ENCODE results near the gene SMCHD1. TPM values are rescaled to one million over a fixed set of nuclear protein-coding genes. Genes with fewer than 3 reads are reported as not detected.
"Not testable (repeated sequence)": the region's sequence is repeated elsewhere in the genome, so short reads cannot be mapped to it uniquely, and the experiment has no call there.

SMCHD1 gene
- total RNA-seq, 1 donor from 2014 or later = 144 TPM

- intact Hi-C loops (cut with micrococcal nuclease) = not testable (repeated sequence)
Observed at GRCh38 chr18:2808640-2809039, 153.1 kb downstream of the SMCHD1 start.

GRCh38 chr18:2809666-2810183 lies 154.2 kb downstream of the SMCHD1 start:
- intact Hi-C loops (cut with micrococcal nuclease) = not testable (repeated sequence)

DNA sequence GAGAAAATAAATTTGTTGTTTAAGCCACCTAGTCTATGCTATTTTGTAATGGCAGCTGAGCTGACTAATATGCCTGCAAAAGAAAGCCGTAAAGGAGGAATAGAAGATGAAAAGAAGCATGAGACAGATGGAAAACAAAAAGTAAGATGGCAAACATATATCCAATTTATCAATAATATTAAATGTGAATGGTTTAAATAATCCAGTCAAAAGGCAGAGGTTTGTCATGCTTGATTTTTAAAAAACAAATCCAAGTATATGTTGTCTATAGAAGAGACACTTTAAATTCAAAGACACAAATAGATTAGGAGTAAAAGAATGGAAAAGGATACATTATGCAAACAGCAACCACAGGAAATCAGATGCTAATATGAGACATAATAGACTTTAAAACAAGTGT lies 155.9 kb downstream of the SMCHD1 start:
- intact Hi-C loops (cut with micrococcal nuclease) = no loop called here

DNA sequence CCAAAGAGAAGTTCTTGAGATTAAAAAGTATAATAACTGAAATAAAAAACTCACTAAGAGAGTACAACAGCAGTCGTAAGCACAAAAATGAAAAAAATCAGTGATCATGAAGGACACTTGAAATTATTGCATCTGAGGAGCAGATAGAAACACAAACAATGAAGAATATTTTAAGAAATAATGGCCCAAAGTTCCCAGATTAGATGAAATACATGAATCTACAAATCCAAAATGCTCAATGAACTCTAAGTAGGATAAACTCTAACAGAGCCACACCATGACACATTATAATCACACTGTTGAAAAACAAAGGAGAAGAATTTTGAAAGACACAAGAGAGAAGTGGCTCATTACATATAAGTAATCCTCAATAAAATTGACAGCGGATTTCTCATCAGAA lies 159.4 kb downstream of the SMCHD1 start:
- intact Hi-C loops (cut with micrococcal nuclease) = no loop called here

DNA sequence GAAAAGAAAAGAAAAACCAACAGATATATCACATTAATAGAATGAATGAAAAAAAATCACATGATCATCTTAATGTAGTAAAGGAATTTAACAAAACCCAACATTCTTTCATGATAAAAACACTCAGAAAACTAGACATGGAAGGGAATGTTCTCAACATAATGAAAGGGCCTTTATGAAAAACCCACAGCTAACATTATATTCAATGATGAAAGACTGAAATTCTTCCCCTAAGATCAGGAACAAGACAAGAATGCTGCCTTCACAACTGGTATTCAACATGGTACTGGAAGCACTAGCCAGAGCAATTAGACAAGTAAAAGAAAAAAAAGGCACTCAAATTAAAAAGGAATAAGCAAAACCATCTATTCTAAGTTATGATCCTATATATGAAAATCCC lies 162.8 kb downstream of the SMCHD1 start:
- intact Hi-C loops (cut with micrococcal nuclease) = no loop called here

DNA sequence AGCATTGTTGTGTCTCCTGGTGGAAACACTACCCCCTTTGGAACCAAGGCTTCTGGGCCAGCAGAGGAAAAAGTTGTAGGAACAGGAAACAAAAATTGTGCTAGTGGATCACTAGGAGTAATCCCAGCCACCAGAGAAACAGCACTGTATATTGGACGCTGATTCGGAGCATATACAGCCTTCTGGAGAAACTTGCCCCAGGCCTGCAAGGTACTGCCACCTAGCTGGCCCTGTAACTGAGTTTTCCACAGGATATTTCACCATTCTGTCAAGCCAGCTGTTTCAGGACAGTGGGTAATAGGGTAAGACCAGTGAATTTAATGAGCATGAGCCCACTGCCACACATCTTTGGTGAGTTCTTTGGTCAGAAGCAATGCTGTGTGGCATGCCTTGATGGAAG lies 166.2 kb downstream of the SMCHD1 start:
- intact Hi-C loops (cut with micrococcal nuclease) = no loop called here

- intact Hi-C loops (cut with micrococcal nuclease) = no loop called here
Observed at GRCh38 chr18:2822213-2822921, 166.8 kb downstream of the SMCHD1 start.

DNA sequence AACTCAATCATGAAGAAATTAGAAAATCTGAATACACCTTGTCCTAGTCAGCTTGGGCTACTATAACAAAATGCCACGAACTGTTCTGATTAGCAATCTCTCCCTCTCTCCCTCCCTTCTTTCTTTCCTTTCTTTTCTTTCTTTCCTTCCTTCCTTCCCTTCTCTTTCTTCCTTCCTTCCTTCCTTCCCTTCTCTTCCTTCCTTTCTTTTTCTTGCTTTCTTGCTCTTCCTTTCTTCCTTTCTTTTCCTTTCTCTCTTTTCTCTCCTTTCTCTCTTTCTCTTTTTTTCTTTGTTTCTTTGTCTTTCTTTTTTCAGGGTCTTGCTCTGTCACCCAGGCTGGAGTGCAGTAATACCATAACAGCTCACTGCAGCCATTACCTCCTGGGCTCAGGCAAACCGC lies 167.7 kb downstream of the SMCHD1 start:
- intact Hi-C loops (cut with micrococcal nuclease) = no loop called here

- intact Hi-C loops (cut with micrococcal nuclease) = no loop called here
Observed at GRCh38 chr18:2823966-2824365, 168.4 kb downstream of the SMCHD1 start.

DNA sequence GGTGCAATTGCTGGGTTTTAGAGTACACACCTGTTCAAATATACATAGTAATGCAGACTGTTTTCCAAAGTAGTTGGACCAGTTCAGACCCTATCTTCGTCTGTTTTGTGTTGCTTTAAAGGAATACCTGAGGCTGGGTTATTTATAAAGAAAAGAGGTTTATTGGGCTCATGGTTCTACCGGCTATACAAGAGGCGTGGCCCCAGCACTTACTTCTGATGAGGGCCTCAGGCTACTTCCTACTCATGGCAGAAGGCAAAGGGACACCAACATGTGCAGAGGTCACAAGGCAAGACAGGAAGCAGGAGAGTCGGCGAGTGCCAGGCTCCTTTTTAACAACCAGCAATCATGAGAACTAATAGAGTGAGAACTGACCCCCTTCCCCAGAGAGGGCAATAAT lies 169.3 kb downstream of the SMCHD1 start:
- intact Hi-C loops (cut with micrococcal nuclease) = no loop called here

DNA sequence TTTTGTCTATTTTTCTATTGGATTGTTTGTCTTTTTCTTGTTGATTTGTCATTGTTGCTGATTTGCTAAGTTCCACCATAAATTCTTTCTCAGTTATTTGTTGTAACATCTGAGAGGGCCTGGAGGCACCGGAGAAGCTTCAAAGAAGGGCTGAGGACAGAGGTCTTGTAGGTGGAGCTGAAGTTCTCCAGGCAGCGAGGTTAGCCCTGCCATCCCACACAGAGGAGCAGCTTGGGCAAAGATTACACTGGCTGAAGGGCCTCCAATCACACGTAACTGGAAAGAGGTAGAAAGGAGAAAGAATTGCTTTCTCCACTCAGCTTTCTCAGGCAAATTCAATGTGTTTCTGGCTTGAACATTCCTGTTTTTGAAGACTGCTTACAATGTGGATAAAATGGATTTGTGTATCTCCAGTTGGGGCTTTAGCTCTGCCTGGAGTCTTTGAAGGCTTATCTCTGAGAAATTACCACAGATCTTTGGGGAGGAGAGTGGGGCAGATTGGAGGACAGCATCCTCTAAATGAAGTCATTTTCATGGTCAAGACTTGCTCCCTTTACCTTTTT lies 170.2 kb downstream of the SMCHD1 start:
- intact Hi-C loops (cut with micrococcal nuclease) = no loop called here

GRCh38 chr18:2826581-2826980 lies 171.1 kb downstream of the SMCHD1 start:
- intact Hi-C loops (cut with micrococcal nuclease) = no loop called here

DNA sequence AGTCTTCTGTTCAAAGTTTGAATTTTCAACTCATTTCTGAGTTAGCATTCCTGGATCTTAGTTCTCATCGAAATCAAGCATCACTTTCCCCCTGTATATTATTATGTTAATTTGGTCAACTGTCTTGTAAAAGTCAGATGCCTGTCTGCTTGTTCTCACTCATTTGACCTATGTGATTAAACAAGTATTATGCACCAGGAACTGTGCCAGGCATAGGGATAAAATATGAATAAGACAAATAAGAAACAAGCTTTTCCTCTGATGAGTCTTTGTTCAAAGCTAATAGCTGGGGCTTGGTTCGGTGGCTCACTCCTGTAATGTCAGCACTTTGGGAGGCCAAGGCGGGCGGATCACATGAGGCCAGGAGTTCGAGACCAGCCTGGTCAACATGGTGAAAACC lies 171.5 kb downstream of the SMCHD1 start:
- intact Hi-C loops (cut with micrococcal nuclease) = no loop called here

DNA sequence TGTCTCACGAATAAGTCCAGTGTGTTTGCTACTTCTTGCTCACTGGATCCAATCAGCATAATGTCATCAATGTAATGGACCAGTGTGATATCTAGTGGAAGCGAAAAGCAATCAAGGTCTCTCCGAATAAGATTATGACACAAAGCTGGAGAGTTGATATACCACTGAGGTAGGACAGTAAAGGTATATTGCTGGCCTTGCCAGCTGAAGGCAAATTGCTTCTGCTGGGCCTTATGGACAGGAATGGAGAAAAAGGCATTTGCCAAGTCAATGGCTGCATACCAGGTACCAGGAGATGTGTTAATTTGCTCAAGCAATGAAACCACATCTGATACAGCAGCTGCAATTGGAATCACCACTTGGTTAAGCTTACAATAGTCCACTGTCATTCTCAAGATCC lies 180.6 kb downstream of the SMCHD1 start:
- intact Hi-C loops (cut with micrococcal nuclease) = not testable (repeated sequence)

DNA sequence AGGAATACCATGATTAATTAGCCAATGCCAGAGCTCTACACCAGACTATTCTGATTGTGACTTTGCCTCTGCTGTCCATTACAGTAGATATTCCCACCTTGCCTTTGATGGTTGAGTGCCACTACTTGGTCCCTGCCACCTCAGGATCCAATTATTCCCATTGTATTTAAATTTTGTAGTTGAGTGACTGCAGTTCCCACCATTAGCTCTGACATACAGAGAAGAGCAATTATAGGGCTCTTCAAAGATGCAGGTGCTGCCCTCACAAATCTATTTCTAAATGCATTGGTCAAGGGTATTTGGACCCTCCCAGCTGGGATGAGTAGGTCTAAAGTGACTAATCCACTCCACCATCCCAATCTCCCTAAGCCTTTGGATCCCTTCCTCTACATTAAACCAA lies 181.8 kb downstream of the SMCHD1 start:
- intact Hi-C loops (cut with micrococcal nuclease) = not testable (repeated sequence)

DNA sequence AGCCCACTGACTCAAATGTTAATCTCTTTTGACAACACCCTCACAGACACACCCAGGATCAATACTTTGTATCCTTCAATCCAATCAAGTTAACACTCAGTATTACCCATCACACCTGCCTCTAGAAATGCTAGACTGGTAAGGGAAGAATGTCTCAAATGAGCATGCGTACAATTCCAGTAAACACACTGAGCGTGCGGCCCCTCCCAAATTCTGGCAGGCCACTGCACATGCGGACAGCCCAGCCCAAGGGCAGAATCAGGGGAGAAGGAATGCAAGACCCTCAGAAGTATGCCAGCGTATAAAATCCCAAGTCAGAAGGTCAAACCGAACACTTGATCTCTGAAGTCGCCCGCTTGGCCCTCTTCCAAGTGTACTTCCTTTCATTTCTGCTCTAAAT lies 183.7 kb downstream of the SMCHD1 start:
- intact Hi-C loops (cut with micrococcal nuclease) = no loop called here

GRCh38 chr18:2840521-2840920 lies 185.0 kb downstream of the SMCHD1 start:
- intact Hi-C loops (cut with micrococcal nuclease) = no loop called here

DNA sequence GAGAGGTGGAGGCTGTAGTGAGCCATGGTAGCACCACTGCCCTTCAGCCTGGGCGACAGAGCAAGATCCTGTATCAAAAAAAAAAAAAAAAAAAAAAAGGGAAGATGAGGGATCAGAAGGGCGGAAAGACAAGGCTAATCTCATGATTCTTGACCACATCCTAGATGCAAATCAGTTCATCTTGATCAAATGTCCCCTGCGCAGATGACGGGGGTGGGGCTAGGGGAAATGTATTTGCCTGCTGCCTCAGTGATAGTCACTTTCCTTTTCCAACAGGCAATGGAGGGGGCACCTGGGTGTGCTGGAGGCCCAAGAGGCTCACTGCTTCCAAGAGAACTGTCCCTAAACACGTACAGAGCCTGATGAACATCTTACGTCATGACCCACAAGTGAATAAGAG lies 187.6 kb downstream of the SMCHD1 start:
- intact Hi-C loops (cut with micrococcal nuclease) = no loop called here

DNA sequence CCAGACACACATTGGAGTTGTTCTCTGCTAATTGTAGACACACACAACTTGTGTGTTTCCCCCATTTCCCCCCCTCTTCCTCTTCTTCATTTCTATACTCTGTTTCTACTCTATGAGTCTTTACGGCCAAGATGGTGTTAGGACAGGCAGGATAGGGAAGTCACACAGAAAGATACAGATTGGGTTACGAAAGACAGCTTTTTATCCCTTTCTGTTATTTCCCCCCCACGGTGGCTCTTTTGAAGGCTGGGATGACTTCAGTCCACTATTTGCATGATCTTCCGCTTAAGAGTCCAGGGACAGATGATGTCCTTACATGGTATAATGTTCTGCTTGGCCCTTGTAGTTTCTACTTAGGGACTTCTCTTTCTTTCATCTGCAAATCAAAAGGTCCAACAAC lies 189.6 kb downstream of the SMCHD1 start:
- intact Hi-C loops (cut with micrococcal nuclease) = loop anchor here (5.0 kb wide), 2 partner anchors 188 to 402 kb away; partner anchors contain the start of genes MYL12A and SMCHD1

- intact Hi-C loops (cut with micrococcal nuclease) = loop anchor here (2.0 to 5.0 kb wide), 5 partner anchors 36 to 401 kb away; partner anchors contain the start of genes MYL12A and SMCHD1
Observed at GRCh38 chr18:2846636-2847316, 191.2 kb downstream of the SMCHD1 start, which contains the start of gene EMILIN2. Gene EMILIN2, plus strand, starts transcription at chr18:2847006. Its CDS starts 183 bp downstream, at chr18:2847189.

DNA sequence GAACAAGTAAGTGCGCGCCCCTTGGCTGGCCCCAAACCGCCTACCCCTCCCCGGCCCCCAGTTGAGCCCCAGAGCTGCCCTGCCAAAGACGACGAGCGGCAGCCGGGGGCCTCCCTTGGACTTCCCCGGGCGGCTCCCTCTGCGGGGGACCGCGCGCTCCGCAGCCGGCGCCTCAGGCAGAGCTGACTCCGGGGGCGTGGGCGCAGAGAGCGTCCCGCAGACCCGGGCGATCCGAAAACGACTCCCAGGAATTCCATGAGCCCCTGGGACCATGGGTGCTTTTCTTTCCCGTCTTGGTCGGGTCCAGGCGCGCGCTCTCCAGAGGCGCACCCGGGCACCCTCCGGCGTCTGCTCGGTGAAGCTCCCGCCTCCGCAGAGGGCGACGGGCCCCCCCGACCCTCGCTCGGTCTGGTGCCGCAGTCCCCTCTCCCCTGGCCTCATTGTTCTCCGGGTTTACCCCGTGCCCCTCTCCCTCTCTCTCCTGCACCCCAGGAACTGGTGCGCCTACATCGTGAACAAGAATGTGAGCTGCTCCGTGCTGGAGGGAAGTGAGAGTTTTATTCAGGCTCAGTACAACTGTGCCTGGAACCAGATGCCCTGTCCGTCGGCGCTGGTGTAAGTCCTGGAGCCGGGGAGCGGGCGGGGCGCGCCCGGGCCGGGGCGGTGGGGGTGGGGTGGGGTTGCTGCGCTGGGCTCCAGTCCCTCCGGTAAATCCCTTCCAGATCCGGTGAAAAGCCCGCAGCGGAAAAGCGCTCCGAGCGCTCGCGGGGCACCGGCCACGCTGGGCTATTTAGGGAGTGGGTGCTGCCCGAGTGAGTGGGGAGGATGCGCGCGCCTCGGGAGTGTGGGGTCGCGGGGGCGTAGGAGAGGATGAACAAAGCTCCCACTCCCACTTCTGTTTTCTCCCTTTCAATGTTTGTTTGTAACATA lies 192.1 kb downstream of the SMCHD1 start:
- intact Hi-C loops (cut with micrococcal nuclease) = loop anchor here (2.0 to 5.0 kb wide), 5 partner anchors 35 to 400 kb away; partner anchors contain the start of genes MYL12A and SMCHD1
